Ovary (tissue), 9 donors: Measurements from ENCODE around the gene CHGA. TPM values are rescaled to one million over a fixed set of nuclear protein-coding genes. Genes with fewer than 3 reads are reported as not detected.

Experiments
- DNase-seq, 5 donors: peaks; one replicate each; pipeline ENCODE4 v3.0.0-alpha.2; 2019 to 2020
- H3K27ac ChIP-seq, 2 donors: fragments of 200-600 bp; one replicate each; pipeline versions ENCODE4 v1.5.1 to v1.8.0; 2019 to 2022
- H3K27me3 ChIP-seq: fragments of 200-600 bp; one replicate; pipeline ENCODE4 v1.8.0; 2022
- H3K36me3 ChIP-seq: fragments of 200-600 bp; sonication (generic); one replicate; pipeline ENCODE4 v1.5.1; 2019
- H3K4me1 ChIP-seq: one replicate; pipeline ENCODE4 v1.8.1; 2013; ENCODE audit warnings: mild to moderate bottlenecking, moderate library complexity; ENCODE audit not compliant: insufficient read depth
- H3K4me3 ChIP-seq: fragments of 200-600 bp; sonication (generic); one replicate; pipeline ENCODE4 v1.5.1; 2017
- H3K9me3 ChIP-seq, 2 donors: fragments of 200-600 bp in 1 of 2; sonication (generic) in 1 of 2; one replicate each; pipeline versions ENCODE4 v1.5.1 to v1.8.1; 2013 to 2019; ENCODE audit warnings: mild to moderate bottlenecking in 1 of 2, moderate library complexity in 1 of 2
- EP300 ChIP-seq: sonication (generic); formaldehyde crosslinking; IDR thresholded peaks from one replicate; pipeline ENCODE4 v1.6.1; 2017; ENCODE audit warnings: antibody characterized with exemption
- POLR2A ChIP-seq: fragments of 450-650 bp; IDR thresholded peaks from one replicate; pipeline ENCODE4 v1.6.1; 2017; ENCODE audit warnings: antibody characterized with exemption, mild to moderate bottlenecking, moderate library complexity
- WGBS, 3 donors: extraction: QIAGEN DNeasy Blood & Tissue Kit in 1 of 3; methylation state at CpG; one replicate each; pipeline versions ENCODE4 v1.1.5 to v1.1.7; 2013 to 2017; 5-methylcytosine and 5-hydroxymethylcytosine counted together
- intact Hi-C, 4 donors: fragments of 100-400 bp; cut with DNase I; formaldehyde crosslinking; loops; one replicate each; pipeline versions ENCODE4 v1.11.0 to v1.15.1; 2022 to 2023
- polyA plus RNA-seq, 2 donors: library from polyadenylated mRNA; stranded (reverse); fragments of 200-250 nt in 1 of 2; fragments of 350-450 nt in 1 of 2; fragmentation: Illumina TruSeq in 1 of 2; extraction: RNeasy Lipid Tissue Mini Kit (QIAGEN cat#74804) in 1 of 2; gene quantifications; one replicate each; pipeline ENCODE4 v1.2.3, GENCODE V29; 2013 to 2014
- total RNA-seq, 7 donors: library from RNA; depleted of rRNA in 2 of 7; stranded (reverse); fragments of >200 nt in 2 of 7; fragmentation: NEBNext Ultra II Directional in 3 of 7; extraction: Animal tissue kit (Norgen Biotek cat#: 25700) in 3 of 7; gene quantifications; one replicate each; pipeline versions ENCODE4 v1.1.0 to v1.2.4, GENCODE V29; 2016 to 2023
- TF ChIP-seq, protein P1 (sequence below), 3 donors: fragments of 450-650 bp in 2 of 3; fragments of 200-600 bp in 1 of 3; IDR thresholded peaks; one replicate each; pipeline versions ENCODE4 v1.5.1 to v1.8.0; 2016 to 2022; ENCODE audit warnings: antibody characterized with exemption in 3 of 3, mild to moderate bottlenecking in 1 of 3
- donor health status: DM: no; HTN: no; CAD: no; lungs with moderate emphysema.
- donor health status: DM: no; HTN: no; CAD: no.
- donor health status: Bipolar disorder and iron deficiency.
- donor health status: DM: yes; HTN: yes; CAD: no.
- donor health status: DM: no; HTN: no; CAD: no.
- donor health status: DM: yes; HTN: yes; CAD: no.

The CHGA gene
- total and polyA plus RNA-seq, 9 donors = 0.13 to 1.6 (median 0.60) TPM; not detected in 2

DNA sequence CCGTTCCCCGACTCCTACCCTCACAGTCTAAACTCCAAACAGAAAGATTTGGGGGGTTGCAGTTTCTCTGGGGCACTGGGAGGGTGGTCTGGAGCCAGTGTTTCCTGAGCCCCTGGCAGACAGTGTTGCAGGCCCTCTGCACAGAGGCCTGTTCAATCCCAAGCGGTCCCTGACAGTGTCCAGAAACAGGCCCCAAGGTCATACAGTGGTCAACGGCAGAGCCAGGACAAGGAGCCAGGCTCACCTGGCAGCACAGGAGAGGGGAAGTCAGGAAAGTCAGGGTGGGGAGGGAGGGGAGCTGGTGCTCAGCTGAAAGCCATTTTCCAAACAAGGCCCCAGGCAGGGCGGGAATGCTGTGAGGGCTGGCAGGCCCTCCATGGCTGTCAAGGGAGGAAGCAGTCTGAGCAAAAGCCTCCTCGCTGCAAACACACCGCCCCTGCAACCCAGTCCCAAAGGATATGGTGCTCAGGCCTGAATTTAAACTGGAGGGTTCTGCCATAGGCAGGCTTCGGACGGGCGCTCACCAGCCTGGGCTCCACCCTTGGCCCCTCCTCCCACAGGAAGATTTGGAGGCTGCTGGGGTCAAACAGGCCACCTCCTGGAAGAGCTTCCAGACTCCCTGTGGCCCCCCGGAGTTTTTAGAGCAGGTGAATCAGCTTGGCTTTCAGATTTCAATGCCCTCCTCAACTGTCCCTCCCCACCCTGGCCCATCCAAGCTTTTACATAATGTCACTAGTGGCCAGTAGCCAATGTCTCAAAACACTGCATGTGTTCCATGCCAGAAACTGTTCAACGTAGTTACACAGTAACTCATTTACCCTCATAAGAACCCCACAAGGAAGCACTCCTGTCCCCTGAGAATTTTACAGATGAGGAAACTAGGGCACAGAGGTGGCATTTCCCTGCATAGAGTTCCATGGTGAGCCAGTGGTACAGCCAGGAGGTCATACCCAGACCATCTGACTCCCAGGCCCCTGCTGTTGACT, 41.5 kb downstream of the CHGA start:
- 81 to 89% (median 87%) methylated on average over 12 of the region's 12 CpGs for WGBS, 3 donors
- no peaks in the 10 kb centered on the region for H3K4me1 ChIP-seq
- no peak overlapping the region for H3K4me3 ChIP-seq
- DNase-seq = no peak
- TF ChIP-seq POLR2A (no peak), EP300 (no peak)
- TF ChIP-seq, protein P1, sequence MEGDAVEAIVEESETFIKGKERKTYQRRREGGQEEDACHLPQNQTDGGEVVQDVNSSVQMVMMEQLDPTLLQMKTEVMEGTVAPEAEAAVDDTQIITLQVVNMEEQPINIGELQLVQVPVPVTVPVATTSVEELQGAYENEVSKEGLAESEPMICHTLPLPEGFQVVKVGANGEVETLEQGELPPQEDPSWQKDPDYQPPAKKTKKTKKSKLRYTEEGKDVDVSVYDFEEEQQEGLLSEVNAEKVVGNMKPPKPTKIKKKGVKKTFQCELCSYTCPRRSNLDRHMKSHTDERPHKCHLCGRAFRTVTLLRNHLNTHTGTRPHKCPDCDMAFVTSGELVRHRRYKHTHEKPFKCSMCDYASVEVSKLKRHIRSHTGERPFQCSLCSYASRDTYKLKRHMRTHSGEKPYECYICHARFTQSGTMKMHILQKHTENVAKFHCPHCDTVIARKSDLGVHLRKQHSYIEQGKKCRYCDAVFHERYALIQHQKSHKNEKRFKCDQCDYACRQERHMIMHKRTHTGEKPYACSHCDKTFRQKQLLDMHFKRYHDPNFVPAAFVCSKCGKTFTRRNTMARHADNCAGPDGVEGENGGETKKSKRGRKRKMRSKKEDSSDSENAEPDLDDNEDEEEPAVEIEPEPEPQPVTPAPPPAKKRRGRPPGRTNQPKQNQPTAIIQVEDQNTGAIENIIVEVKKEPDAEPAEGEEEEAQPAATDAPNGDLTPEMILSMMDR (IDR thresholded peaks at IDR 0.05) = no peak
- no peaks in the 10 kb centered on the region for H3K9me3 ChIP-seq
- H3K36me3 ChIP-seq = no peaks in the 10 kb centered on the region
- intact Hi-C loops = no loop called here
- no peaks in the 10 kb centered on the region for H3K27me3 ChIP-seq
- no peak overlapping the region for H3K27ac ChIP-seq

DNA sequence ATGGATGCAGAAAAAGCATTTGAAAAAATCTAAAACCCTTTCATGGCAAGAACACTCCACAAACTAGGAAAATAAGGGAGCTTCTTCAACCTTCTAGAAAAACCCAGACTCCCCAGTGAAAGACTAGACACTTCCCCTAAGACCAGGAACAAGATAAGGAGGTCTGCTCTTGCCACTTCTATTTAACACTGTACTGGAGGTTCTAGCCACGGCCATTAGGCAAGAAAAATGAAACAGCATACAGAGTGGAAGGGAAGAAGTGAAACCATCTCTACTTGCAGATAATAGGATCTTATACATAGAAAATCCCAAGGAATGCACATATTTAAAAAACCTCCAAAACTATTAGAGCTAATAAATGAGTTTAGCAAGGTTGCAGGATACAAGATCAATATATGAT, 42.3 kb downstream of the CHGA start:
- Histone ChIP-seq H3K9me3 (no peaks in the 10 kb centered on the region), H3K4me1 (no peaks in the 10 kb centered on the region), H3K27ac (no peak overlapping the region), H3K4me3 (no peak overlapping the region), H3K36me3 (no peaks in the 10 kb centered on the region), H3K27me3 (no peaks in the 10 kb centered on the region)
- no peak for DNase-seq
- 92 to 96% (median 93%) methylated on average over 1 of the region's 1 CpG for WGBS, 3 donors
- TF ChIP-seq, protein P1 (IDR thresholded peaks at IDR 0.05) = no peak
- intact Hi-C loops = no loop called here

DNA sequence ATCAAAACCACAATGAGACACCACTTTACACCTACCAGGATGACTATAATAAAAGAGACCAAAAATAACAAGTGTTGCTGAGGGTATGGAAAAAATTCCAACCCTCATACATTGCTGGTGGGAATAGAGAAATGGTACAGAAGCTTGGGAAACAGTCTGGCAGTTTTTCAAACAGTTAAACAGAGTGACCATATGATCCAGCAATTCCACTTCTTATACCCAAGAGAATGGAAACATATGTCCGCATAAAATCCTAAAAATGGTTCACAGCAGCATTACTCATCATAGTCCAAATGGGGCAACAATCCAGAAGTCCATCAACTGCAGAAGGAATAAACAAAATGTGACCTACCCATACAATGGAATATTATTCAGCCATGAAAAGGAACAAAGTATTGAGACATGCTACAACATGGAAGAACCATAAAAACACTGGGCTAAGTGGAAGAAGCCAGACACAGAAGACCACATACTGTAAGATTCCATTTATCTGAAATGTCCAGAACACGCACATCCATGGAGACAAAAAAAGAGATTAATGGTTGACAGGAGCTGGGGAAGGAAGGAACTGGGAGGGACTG, 44.5 kb downstream of the CHGA start:
- 85 to 97% (median 89%) methylated on average over 2 of the region's 2 CpGs for WGBS, 3 donors
- no peak overlapping the region for H3K4me3 ChIP-seq
- H3K27ac ChIP-seq = no peak overlapping the region
- no peaks in the 10 kb centered on the region for H3K9me3 ChIP-seq
- intact Hi-C loops = no loop called here
- H3K4me1 ChIP-seq = no peaks in the 10 kb centered on the region
- no peaks in the 10 kb centered on the region for H3K36me3 ChIP-seq
- no peaks in the 10 kb centered on the region for H3K27me3 ChIP-seq
- no peak for DNase-seq
- TF ChIP-seq POLR2A = no peak

DNA sequence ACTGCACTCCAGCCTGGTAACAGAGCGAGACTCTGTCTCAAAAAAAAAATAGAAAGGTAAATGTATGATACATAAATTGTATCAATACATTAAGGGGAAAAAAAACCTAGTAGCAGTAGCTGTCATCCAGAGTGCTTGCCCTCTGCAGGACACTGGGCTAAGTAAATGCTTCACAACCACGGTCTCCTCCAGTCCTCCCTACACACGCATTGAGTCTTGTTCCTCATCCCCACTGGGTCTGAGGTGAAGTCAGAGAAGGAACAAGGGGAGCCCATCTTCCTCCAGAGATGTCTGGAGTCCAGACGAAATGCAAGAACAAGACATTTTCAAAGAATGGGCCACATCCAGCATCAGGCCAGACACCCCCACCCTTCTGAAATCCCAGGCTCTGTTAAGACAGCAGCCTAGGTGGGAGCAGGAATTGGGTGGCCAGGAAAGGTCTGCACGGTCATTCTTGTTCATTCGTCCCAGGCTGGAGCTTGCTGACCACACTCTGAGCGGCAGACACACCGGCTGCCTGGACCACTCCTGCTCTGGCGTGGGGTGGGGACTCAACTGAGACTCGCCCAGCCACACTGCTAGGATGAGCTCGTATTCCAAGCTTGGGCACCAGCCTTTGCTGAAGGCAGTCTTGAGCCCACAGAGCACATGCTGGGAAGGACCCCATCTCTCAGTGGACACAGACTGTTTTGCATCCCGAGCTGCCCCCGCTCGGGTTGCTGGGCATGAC, 45.5 kb downstream of the CHGA start:
- Histone ChIP-seq H3K4me1 (no peaks in the 10 kb centered on the region), H3K27ac (no peak overlapping the region), H3K36me3 (no peaks in the 10 kb centered on the region), H3K4me3 (no peak overlapping the region), H3K9me3 (no peaks in the 10 kb centered on the region), H3K27me3 (no peaks in the 10 kb centered on the region)
- no peak for DNase-seq
- intact Hi-C loops = no loop called here
- TF ChIP-seq EP300 (no peak), POLR2A (no peak)
- TF ChIP-seq, protein P1 (IDR thresholded peaks at IDR 0.05) = no peak
- WGBS, 3 donors = 90 to 94% (median 91%) methylated on average over 14 of the region's 14 CpGs
